Cortex of kidney (tissue), 1 donor: ENCODE data around the gene CMTM1.
"Not testable (repeated sequence)": the region's sequence is repeated elsewhere in the genome, so short reads cannot be mapped to it uniquely, and the experiment has no call there.

Experiments used
- DNase-seq: peaks from one replicate; lab custom pipeline; 2025; lab: John Stamatoyannopoulos, UW

The CMTM1 gene

GRCh38 chr16:66562986-66563385, 3.3 kb upstream of the CMTM1 start:
- DNase-seq, result no peak

DNA sequence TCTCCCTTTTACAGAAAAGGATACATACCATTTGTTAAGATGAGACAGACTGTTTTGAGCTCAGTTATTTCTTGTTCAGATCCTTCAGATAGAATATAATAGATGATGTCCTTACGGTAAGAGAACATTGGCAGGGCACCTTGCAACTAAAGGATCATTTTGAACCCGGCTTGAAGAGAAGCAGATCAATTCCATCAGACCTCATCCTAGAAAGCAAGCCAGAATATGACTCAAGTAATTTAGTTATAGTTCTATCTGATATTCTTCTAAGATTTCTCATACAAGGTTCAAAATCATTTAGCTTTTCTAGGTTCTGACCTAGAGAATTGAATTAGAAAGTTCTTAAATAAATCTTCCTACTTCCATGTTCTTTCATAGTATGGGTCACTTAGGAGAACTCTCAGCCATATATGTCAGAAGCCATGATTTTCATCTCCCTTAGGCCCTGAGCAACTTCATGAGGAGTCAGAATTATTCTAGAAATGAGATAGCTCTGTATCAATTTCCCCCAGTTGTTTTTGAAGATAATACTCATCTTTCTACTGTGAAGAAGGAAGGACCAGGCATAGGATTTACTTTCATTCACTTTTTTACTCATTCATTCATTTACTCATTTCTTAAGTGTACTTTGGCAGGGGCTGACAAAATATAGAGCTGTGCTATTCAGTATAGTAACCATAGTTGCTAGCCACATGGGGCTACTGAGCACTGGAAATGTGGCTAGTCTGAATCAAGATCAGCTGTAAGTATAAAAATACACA, 2.5 kb upstream of the CMTM1 start:
- DNase-seq, result no peak

DNA sequence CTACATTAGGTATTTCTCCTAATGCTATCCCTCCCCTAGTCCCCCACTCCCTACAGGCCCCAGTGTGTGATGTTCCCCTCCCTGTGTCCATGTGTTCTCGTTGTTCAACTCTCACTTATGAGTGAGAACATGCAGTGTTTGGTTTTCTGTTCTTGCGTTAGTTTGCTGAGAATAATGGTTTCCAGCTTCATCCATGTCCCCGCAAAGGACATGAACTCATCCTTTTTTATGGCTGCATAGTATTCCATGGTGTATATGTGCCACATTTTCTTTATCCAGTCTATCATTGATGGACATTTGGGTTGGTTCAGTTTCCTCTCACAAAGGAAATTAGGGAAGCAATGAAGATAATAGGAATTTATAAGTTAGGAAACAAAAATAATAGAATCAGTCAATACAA, 1.0 kb downstream of the CMTM1 start:
- DNase-seq, result not testable (repeated sequence)

GRCh38 chr16:66568355-66568754, 2.1 kb downstream of the CMTM1 start:
- no peak for DNase-seq

DNA sequence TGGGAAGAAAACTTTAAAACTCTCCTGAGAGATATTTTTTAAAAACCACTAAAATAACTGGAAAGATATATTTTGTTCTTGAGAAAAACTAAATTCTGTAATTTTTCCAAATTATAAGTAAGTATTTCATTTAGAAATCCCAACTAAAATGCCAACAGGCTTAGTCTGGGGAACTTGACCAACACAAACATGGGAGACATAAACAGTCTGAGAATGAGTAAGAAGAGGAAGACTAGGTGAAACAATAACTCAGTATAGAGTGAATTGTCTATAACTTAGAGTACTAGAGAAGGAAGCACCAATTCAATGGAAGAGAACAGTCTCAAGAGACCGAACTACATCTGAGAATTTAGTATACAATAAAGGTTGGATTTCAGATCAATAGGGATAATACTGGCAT, 2.9 kb downstream of the CMTM1 start:
- no peak for DNase-seq

GRCh38 chr16:66569827-66570405, 3.7 kb downstream of the CMTM1 start:
- DNase-seq, result no peak

DNA sequence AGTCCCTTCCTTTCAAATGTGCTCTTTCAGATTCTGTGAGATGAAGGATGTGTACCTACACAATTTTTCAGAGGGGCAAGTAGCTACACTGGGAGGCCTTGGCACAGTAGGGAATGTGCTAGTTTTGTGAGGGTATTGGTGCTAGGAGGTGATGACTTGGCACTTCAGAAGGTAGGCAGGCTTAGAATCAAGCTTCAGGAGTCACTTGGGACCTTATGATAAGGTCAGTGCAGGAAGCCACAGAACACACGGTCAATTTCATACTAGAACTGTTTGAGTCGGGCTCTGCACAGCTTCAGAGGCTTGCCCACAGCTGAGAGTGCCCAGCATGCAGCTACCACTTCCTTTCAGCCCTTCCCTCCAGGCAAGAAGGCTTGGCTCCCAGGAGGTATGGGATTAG, 6.1 kb downstream of the CMTM1 start:
- DNase-seq, result no peak

DNA sequence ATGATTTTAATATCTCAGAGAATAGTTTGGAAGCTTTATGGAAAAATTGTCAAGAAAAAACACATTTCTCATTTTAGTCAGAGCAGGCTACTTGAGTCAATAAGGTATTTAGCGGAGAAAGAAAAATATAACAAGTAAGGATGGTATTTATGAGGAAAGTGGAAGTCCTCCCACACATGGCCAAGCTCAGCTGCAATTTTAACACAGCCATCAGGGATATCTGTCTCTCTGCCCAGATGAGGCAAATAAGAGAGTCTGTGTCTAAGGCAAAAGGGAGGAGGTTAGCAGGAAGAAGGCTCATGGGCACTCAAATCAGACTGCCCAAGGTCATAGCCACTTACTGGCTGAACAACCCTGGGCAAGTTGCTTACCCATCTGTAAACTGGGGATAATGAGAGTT, 7.8 kb downstream of the CMTM1 start:
- no peak for DNase-seq

DNA sequence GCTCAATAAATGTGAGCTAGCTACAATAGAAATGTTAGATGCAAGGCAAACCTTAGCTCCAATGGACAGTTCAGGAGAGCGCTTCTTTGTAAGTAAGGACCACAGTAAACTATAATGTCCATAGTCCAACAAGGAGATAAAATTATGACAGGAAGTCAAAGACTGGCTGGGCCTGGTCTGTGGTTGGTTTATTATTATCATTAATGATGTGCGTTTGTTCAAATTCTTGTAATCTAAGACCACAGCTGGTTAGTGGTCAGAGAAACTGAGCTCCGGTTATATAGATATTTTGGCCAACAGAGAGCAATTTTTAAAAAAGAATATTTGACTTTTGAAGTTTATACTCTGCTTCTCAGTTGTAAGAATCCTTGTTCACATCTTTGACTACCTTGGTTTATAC, 8.3 kb downstream of the CMTM1 start:
- DNase-seq, result no peak

- DNase-seq, result no peak
These were observed 8.8 kb downstream of the CMTM1 start for GRCh38 chr16:66575060-66575459.

DNA sequence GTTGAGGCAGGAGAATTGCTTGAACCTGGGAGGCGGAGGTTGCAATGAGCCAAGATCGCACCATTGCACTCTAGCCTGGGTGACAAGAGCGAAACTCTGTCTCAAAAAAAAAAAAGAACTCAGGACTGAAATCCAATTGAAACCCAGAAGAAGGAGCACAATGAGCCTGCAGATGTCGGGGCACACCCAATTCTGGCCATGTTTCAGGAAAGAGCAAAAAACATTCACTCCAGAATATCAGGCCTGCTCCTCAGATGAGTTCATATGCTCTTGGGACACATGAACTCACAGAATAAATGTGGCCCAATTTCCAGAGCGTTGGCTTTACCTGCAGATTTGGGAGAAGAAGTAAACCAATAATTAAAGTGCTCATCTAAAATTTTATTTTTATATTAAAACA, 10.1 kb downstream of the CMTM1 start:
- DNase-seq, result no peak

DNA sequence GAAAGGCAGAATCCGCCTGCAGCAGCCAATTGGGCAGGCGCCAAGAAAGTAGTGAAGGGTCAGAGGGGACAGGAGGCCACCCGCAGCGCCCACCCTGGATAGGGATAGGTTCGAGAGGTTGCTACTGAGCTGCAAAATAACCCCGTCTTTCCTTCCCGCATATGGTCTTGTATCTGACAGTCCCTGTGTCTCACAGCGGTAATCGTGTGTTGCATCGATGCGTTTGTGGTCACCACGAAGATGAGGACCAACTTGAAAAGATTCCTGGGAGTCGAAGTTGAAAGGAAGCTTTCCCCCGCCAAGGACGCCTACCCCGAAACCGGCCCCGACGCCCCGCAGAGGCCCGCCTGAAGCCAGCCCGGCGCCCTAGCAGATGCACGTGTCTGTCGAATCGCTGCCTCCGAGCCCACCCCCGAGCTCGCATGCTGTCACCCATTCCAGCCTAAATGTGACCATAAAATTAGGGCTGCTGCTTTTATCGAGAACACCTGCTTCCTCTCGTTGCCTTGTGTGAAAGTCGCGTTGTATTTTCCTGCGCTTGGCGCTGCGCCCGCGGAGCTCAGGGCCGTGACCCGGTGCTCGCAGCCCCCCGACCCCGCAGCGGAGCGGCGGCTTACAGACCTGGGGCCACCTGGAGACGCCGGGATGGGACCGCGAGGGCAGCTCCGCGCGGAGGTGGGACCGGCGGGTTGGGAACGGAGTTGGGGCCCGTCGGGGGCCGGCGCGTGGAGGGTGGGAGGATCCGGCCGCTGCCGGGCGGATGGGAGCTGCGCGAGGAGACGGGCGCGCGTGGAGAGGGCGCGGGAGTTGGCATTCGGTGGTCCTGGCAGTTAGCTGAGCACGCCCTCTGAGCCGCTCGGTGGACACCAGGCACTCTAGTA, 12.7 kb downstream of the CMTM1 start, which contains the start of gene CMTM2:
Gene CMTM2 (plus strand): TSS at position 813 of the 881 bp plus-strand sequence. CDS start 145 bp downstream, outside the sequence.
- no peak for DNase-seq

- DNase-seq, result no peak
These were observed 14.5 kb downstream of the CMTM1 start for GRCh38 chr16:66580605-66581209.

DNA sequence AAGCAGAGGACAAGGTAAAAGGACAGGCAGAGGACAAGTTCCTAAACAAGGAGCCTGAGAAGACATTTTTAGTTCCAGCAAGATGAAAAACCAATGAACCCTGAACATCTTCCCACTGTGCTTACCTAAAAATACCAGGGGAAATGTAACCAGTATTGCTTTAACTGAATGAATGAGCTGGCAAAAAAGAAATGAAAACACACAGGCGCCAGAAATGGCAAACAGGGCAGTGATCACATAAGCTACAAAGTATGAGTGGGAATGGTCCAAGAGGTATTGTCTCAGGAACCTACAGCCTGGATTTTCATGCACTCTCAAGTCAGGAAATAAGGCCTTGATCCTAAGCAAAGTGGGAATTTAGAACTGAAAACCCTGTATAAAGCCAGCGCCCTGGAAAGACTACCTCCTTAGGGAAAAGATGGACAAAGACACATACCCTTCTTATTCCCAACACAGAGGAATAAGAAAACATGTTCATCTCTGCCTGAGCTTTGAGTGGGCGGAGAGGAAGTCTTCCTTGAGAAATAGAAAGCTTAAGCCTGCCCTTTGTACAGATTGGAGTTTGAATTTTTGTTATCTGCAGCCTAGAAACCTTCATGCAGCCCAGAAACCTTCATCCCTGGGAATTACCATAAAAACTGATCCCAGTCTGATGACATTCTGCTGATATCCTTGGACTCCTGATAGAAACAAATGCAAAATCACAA, 15.2 kb downstream of the CMTM1 start:
- DNase-seq, result no peak

DNA sequence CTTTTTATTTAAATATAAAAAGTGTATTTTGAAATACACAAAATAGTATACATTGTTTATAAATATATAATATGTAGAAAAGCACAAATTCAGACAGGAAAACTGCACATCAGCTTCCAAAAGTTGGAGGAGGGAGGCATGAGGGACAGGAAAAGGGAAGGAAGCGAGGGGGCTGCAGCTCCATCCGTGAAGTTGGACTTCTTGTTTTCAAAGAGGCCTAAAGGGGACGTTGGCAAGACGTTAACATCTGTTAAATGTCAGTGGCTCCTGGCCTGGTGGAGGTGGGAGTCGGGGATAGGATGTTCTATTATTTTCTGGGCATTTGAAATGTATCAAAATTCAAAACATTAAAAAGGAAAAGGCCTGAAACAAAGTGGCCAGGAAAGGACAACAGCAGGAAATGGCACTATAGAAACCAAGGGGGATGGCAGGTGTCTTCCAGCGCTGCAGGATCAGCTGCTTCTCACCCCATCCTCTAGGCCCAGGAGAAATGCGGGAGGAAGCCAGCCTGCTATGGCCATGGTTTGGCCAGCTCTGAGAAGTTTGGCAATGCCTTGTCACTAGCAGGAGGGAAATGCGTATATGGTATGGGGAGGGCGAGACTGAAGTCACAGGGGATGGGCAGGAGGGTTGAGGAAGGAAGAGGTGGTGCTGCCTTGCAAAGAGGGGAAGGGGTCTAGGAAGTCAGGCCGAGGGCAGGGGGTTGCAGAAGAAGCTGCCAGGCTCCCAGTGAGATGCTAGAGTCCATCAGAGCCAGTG, 19.4 kb downstream of the CMTM1 start:
- no peak for DNase-seq

DNA sequence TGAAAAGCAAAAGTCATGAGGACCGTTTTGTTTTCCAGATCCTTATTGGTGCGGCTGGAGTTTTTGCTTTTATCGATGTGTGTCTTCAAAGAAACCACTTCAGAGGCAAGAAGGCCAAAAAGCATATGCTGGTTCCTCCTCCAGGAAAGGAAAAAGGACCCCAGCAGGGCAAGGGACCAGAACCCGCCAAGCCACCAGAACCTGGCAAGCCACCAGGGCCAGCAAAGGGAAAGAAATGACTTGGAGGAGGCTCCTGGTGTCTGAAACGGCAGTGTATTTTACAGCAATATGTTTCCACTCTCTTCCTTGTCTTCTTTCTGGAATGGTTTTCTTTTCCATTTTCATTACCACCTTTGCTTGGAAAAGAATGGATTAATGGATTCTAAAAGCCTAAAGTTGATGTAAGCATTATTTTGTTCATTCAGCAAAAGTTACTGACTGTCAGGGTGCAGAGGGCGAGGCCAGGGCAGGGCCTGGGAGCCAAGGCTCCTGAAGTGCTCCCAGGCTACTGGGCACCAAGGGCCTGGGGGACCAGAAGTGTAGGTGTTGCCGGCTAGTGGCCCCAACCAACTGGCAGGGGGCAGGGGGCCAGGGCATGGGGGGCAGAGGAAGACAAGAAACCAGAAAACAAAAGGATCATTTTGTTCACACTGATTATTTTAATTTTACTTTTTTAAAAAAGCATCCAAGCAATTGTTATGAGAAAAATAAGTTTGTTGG, 21.8 kb downstream of the CMTM1 start:
- DNase-seq, result no peak

DNA sequence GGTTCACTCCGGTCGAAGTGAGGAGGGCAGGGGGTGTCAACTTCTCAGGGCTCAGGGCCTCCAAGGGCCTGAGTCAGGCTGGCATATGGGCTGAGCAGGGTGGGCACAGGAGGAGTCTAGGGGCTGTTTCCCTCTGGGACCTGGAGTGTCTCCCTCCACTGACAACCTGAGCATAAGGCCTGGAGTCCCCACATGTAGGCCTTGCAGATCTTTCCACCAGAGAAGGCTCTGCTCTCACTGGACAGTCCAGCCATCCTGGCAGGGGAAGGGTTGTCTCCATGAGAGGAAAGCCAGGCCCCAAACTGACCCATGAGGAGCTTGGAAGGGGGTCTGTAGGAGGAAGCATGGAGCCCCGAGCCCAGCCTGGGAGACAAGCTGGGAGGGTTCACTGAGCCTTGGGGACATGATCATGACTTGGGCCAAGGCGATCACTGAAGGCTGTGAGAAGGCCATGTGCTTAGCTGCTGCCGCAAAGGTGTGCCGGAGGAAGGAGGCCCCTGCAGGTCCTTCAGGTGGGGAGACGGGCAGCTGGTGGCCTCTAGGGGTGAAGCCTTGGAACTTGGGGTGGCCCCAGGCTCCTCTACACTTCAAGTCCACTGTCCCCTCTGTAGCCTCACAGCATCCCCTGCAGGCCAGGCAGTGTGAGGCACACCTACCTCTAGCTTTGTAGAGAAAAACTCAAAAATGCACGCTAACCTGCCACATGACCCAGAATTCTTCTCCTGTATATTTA, 22.9 kb downstream of the CMTM1 start:
- DNase-seq, result no peak

DNA sequence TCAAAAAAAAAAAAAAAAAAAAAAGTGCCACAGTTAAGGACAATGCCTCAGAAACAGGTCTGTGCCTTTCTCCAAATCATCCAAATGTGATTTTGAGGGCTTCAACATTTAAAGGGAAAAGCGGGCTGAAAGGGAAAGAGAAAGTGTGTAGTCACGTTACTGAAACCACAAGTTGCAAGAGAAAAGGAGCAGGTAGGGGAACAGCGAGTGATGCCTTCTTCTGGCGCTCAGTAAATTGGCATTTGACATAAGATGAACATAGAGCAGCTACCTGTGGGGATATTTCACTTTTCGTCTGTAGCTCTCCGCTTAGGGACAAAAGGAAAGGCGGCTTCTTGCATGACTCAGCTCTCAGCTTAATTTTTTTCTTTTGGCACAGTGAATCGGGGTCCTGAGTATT, 24.1 kb downstream of the CMTM1 start:
- no peak for DNase-seq

DNA sequence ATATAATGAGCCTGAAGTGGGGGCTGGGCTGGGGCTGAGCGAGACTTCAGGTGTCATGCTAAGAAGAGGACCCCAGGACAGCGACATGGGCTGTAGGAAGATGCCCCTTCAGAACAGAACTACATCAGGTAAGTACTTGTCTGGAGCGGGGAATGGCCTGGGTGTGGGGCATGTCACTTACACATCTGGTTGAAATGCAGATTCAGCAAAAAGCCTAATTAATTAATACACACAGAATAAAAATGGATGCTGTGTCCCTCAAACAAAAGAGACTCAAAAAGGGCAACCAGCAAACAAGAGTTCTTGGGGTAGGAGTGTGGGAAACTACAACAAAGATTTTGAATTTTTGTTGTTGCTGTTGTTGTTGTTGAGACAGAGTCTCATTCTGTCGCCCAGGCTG, 24.8 kb downstream of the CMTM1 start:
- DNase-seq, result no peak

- no peak for DNase-seq
These were observed 26.0 kb downstream of the CMTM1 start for GRCh38 chr16:66592241-66592640.
